BE2C (cell line): ENCODE results near the gene DSCAM.

ENCODE experiments used
- DNase-seq: peaks from one replicate; pipeline ENCODE4 v3.0.0-alpha.2; 2020
- H3K27me3 ChIP-seq: fragments of 250-450 bp; sonication (Bioruptor Pico); 2 replicates; pipeline ENCODE4 v1.5.1; 2020; ENCODE audit warnings: mild to moderate bottlenecking
- H3K36me3 ChIP-seq: fragments of 250-450 bp; sonication (Bioruptor Pico); 2 replicates; pipeline ENCODE4 v1.5.1; 2020; ENCODE audit warnings: mild to moderate bottlenecking
- H3K4me1 ChIP-seq: fragments of 250-450 bp; sonication (Bioruptor Pico); 2 replicates; pipeline ENCODE4 v1.5.1; 2020
- H3K4me3 ChIP-seq: 2 replicates; pipeline ENCODE4 v1.5.1; 2011; ENCODE audit warnings: low read depth, low read length
- H3K9me3 ChIP-seq: fragments of 250-450 bp; sonication (Bioruptor Pico); 2 replicates; pipeline ENCODE4 v1.5.1; 2020
- CTCF ChIP-seq: IDR thresholded peaks from 2 replicates; pipeline ENCODE4 v1.5.1; 2012; ENCODE audit warnings: mild to moderate bottlenecking, low read depth, low read length

DSCAM gene

GRCh38 chr21:40881767-40882166, 34.8 kb upstream of the DSCAM start:
- DNase-seq, result no peak
- peaks cover 5% of the 10 kb centered on the region for H3K9me3 ChIP-seq
- H3K4me1 ChIP-seq, result no peaks in the 10 kb centered on the region
- H3K27me3 ChIP-seq, result no peaks in the 10 kb centered on the region
- no peaks in the 10 kb centered on the region for H3K36me3 ChIP-seq
- no peak for TF ChIP-seq CTCF
- no peak overlapping the region for H3K4me3 ChIP-seq

GRCh38 chr21:40871099-40871498, 24.1 kb upstream of the DSCAM start:
- TF ChIP-seq CTCF, result no peak
- Histone ChIP-seq H3K4me3 (no peak overlapping the region), H3K9me3 (no peaks in the 10 kb centered on the region), H3K36me3 (no peaks in the 10 kb centered on the region), H3K27me3 (no peaks in the 10 kb centered on the region), H3K4me1 (no peaks in the 10 kb centered on the region)
- DNase-seq, result no peak

GRCh38 chr21:40863839-40864238, 16.9 kb upstream of the DSCAM start:
- Histone ChIP-seq H3K4me1 (no peaks in the 10 kb centered on the region), H3K36me3 (no peaks in the 10 kb centered on the region), H3K27me3 (no peaks in the 10 kb centered on the region), H3K9me3 (no peaks in the 10 kb centered on the region), H3K4me3 (no peak overlapping the region)
- no peak for DNase-seq
- TF ChIP-seq CTCF, result no peak

GRCh38 chr21:40858517-40858916, 11.6 kb upstream of the DSCAM start:
- Histone ChIP-seq H3K27me3 (no peaks in the 10 kb centered on the region), H3K4me3 (no peak overlapping the region), H3K36me3 (no peaks in the 10 kb centered on the region), H3K9me3 (no peaks in the 10 kb centered on the region), H3K4me1 (no peaks in the 10 kb centered on the region)
- DNase-seq, result no peak
- TF ChIP-seq CTCF, result no peak

- no peak for DNase-seq
- H3K9me3 ChIP-seq, result no peaks in the 10 kb centered on the region
- H3K36me3 ChIP-seq, result no peaks in the 10 kb centered on the region
- no peaks in the 10 kb centered on the region for H3K27me3 ChIP-seq
- no peaks in the 10 kb centered on the region for H3K4me1 ChIP-seq
- TF ChIP-seq CTCF, result no peak
- H3K4me3 ChIP-seq, result no peak overlapping the region
Observed at GRCh38 chr21:40853956-40854688, 7.2 kb upstream of the DSCAM start.

- no peak for DNase-seq
- Histone ChIP-seq H3K27me3 (no peaks in the 10 kb centered on the region), H3K9me3 (no peaks in the 10 kb centered on the region), H3K4me1 (no peaks in the 10 kb centered on the region), H3K36me3 (no peaks in the 10 kb centered on the region), H3K4me3 (no peak overlapping the region)
- no peak for TF ChIP-seq CTCF
Observed at GRCh38 chr21:40852563-40852962, 5.6 kb upstream of the DSCAM start.
